DND-41 (cell line): Measurements from ENCODE around the gene AFF3.

Experiments used
- ATAC-seq: fragments of 200-7000 bp; cut with Tn5 transposase; 3 replicates; pipeline ENCODE4 v1.9.1; 2021; ENCODE audit warnings: low read depth; ENCODE audit not compliant: insufficient read depth
- DNase-seq: peaks from one replicate; pipeline ENCODE4 v3.0.0-alpha.2; 2020
- H2AFZ ChIP-seq: 2 replicates; pipeline ENCODE4 v1.6.0; 2012; ENCODE audit warnings: low read depth, low read length
- H3K27ac ChIP-seq: 2 replicates; pipeline ENCODE4 v1.5.1; 2012; ENCODE audit warnings: low read length, inconsistent platforms
- H3K27me3 ChIP-seq: fragments of 200-600 bp; sonication (generic); 2 replicates; pipeline ENCODE4 v1.6.0; 2012; ENCODE audit warnings: low read length, mild to moderate bottlenecking, inconsistent platforms; ENCODE audit not compliant: insufficient read depth, poor library complexity
- H3K36me3 ChIP-seq: 2 replicates; pipeline ENCODE4 v1.5.1; 2012; ENCODE audit warnings: low read length, inconsistent platforms; ENCODE audit not compliant: insufficient read depth
- H3K4me1 ChIP-seq: 2 replicates; pipeline ENCODE4 v1.5.1; 2012; ENCODE audit warnings: mild to moderate bottlenecking, low read length; ENCODE audit not compliant: insufficient read depth
- H3K4me2 ChIP-seq: 2 replicates; pipeline ENCODE4 v1.6.0; 2012; ENCODE audit warnings: mild to moderate bottlenecking, moderate library complexity, low read length, inconsistent platforms; ENCODE audit not compliant: insufficient read depth
- H3K4me3 ChIP-seq, 2 experiments: fragments of 200-600 bp in 1 of 2; shearing (Covaris generic) in 1 of 2; 2 replicates each; pipeline ENCODE4 v1.5.1; 2012 to 2016; ENCODE audit warnings: inconsistent platforms in 2 of 2, low read length in 2 of 2, mild to moderate bottlenecking in 2 of 2, low read depth in 1 of 2, moderate library complexity in 1 of 2
- H3K79me2 ChIP-seq: 2 replicates; pipeline ENCODE4 v1.6.0; 2012; ENCODE audit warnings: low read length, inconsistent platforms; ENCODE audit not compliant: insufficient read depth
- H3K9ac ChIP-seq: 2 replicates; pipeline ENCODE4 v1.6.0; 2012; ENCODE audit warnings: low read depth, mild to moderate bottlenecking, inconsistent platforms, low read length, moderate library complexity
- H3K9me3 ChIP-seq: 2 replicates; pipeline ENCODE4 v1.5.1; 2012; ENCODE audit warnings: low read length, moderate library complexity, mild to moderate bottlenecking, inconsistent platforms; ENCODE audit not compliant: insufficient read depth, severe bottlenecking
- H4K20me1 ChIP-seq: 2 replicates; pipeline ENCODE4 v1.6.0; 2012; ENCODE audit warnings: low read length; ENCODE audit not compliant: insufficient read depth
- EZH2 ChIP-seq: IDR thresholded peaks from 3 replicates; pipeline ENCODE4 v1.6.1; 2012; ENCODE audit warnings: borderline replicate concordance, low read depth, mild to moderate bottlenecking, moderate library complexity, low read length, inconsistent platforms; ENCODE audit not compliant: severe bottlenecking
- TF ChIP-seq, protein P1 (sequence below): IDR thresholded peaks from 2 replicates; pipeline ENCODE4 v1.5.1; 2012; ENCODE audit warnings: borderline replicate concordance, low read length, moderate library complexity, mild to moderate bottlenecking; ENCODE audit not compliant: poor library complexity, severe bottlenecking; ENCODE audit errors: extremely low read depth

Gene AFF3

GRCh38 chr2:99784282-99784681 lies 358.1 kb downstream of the AFF3 start:
- no peak overlapping the region for H3K9ac ChIP-seq
- TF ChIP-seq EZH2: no peak
- TF ChIP-seq, protein P1, sequence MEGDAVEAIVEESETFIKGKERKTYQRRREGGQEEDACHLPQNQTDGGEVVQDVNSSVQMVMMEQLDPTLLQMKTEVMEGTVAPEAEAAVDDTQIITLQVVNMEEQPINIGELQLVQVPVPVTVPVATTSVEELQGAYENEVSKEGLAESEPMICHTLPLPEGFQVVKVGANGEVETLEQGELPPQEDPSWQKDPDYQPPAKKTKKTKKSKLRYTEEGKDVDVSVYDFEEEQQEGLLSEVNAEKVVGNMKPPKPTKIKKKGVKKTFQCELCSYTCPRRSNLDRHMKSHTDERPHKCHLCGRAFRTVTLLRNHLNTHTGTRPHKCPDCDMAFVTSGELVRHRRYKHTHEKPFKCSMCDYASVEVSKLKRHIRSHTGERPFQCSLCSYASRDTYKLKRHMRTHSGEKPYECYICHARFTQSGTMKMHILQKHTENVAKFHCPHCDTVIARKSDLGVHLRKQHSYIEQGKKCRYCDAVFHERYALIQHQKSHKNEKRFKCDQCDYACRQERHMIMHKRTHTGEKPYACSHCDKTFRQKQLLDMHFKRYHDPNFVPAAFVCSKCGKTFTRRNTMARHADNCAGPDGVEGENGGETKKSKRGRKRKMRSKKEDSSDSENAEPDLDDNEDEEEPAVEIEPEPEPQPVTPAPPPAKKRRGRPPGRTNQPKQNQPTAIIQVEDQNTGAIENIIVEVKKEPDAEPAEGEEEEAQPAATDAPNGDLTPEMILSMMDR: no peak
- no peak overlapping the region for H2AFZ ChIP-seq
- no peaks in the 10 kb centered on the region for H3K4me1 ChIP-seq
- no peak overlapping the region for H3K4me2 ChIP-seq
- 0 out of 2 replicates have a peak, but pooled peaks cover 5% of the 10 kb centered on the region for H3K36me3 ChIP-seq
- H3K9me3 ChIP-seq: peaks cover 6% of the 10 kb centered on the region
- no peaks in the 10 kb centered on the region for H3K27me3 ChIP-seq
- no peaks in the 10 kb centered on the region for H4K20me1 ChIP-seq
- H3K4me3 ChIP-seq: no peak overlapping the region
- DNase-seq (no peak), ATAC-seq (no peak)
- no peaks in the 10 kb centered on the region for H3K79me2 ChIP-seq
- H3K27ac ChIP-seq: no peak overlapping the region

GRCh38 chr2:99780276-99780675 lies 362.1 kb downstream of the AFF3 start:
- H2AFZ ChIP-seq: no peak overlapping the region
- no peak for TF ChIP-seq EZH2
- TF ChIP-seq, protein P1: no peak
- H3K4me2 ChIP-seq: no peak overlapping the region

GRCh38 chr2:99779276-99779675 lies 363.1 kb downstream of the AFF3 start:
- no peaks in the 10 kb centered on the region for H3K4me1 ChIP-seq
- ATAC-seq: no peak
- TF ChIP-seq, protein P1: no peak
- TF ChIP-seq EZH2: no peak

More at GRCh38 chr2:99780276-99780675, 362.1 kb downstream of the AFF3 start:
- Histone ChIP-seq H3K27ac (no peak overlapping the region), H3K9ac (no peak overlapping the region), H3K4me1 (no peaks in the 10 kb centered on the region), H3K4me3 (no peak overlapping the region), H3K36me3 (0 out of 2 replicates have a peak, but pooled peaks cover 5% of the 10 kb centered on the region), H3K9me3 (peaks cover 9% of the 10 kb centered on the region), H4K20me1 (no peaks in the 10 kb centered on the region), H3K27me3 (no peaks in the 10 kb centered on the region), H3K79me2 (no peaks in the 10 kb centered on the region)
- DNase-seq: no peak
- ATAC-seq: no peak

More at GRCh38 chr2:99779276-99779675, 363.1 kb downstream of the AFF3 start:
- no peaks in the 10 kb centered on the region for H3K36me3 ChIP-seq
- H3K79me2 ChIP-seq: no peaks in the 10 kb centered on the region
- H3K4me3 ChIP-seq: no peak overlapping the region
- DNase-seq: no peak
- H3K9me3 ChIP-seq: peaks cover 9% of the 10 kb centered on the region
- no peak overlapping the region for H2AFZ ChIP-seq
- H3K27ac ChIP-seq: no peak overlapping the region
- no peaks in the 10 kb centered on the region for H4K20me1 ChIP-seq
- no peak overlapping the region for H3K4me2 ChIP-seq
- H3K9ac ChIP-seq: no peak overlapping the region
- H3K27me3 ChIP-seq: no peaks in the 10 kb centered on the region
